H9 (cell line): ENCODE measurements around the gene EFEMP1. TPM values are rescaled to one million over a fixed set of nuclear protein-coding genes. Genes with fewer than 3 reads are reported as not detected.

Source experiments
- DNase-seq: peaks from one replicate; pipeline ENCODE4 v3.0.0-alpha.2; 2017
- H2AFZ ChIP-seq: one replicate; pipeline ENCODE4 v1.6.1; 2013; ENCODE audit warnings: mild to moderate bottlenecking, low read length, control low read depth, moderate library complexity
- H2AK5ac ChIP-seq: 2 replicates; pipeline ENCODE4 v1.6.1; 2013; ENCODE audit warnings: low read length, control low read depth, mixed read lengths; ENCODE audit not compliant: insufficient read length
- H2BK120ac ChIP-seq: one replicate; pipeline ENCODE4 v1.6.1; 2013; ENCODE audit warnings: low read depth, mild to moderate bottlenecking, low read length, control low read depth, inconsistent platforms; ENCODE audit not compliant: poor library complexity, severe bottlenecking
- H2BK12ac ChIP-seq: 2 replicates; pipeline ENCODE4 v1.6.1; 2013; ENCODE audit warnings: low read length, control low read depth, mixed read lengths, low read depth; ENCODE audit not compliant: insufficient read length
- H2BK15ac ChIP-seq: 2 replicates; pipeline ENCODE4 v1.6.1; 2013; ENCODE audit warnings: low read depth, low read length, control low read depth
- H2BK20ac ChIP-seq: one replicate; pipeline ENCODE4 v1.6.1; 2013; ENCODE audit warnings: low read depth, mild to moderate bottlenecking, low read length, control low read depth, inconsistent platforms; ENCODE audit not compliant: poor library complexity, severe bottlenecking
- H2BK5ac ChIP-seq: 2 replicates; pipeline ENCODE4 v1.6.1; 2013; ENCODE audit warnings: low read length, control low read depth, mixed read lengths; ENCODE audit not compliant: insufficient read length
- H3K14ac ChIP-seq: 2 replicates; pipeline ENCODE4 v1.6.1; 2013; ENCODE audit warnings: low read length, control low read depth; ENCODE audit not compliant: insufficient read depth
- H3K18ac ChIP-seq: 2 replicates; pipeline ENCODE4 v1.6.1; 2013; ENCODE audit warnings: low read depth, mild to moderate bottlenecking, mixed read lengths, low read length, control low read depth; ENCODE audit not compliant: insufficient read length
- H3K23ac ChIP-seq: 2 replicates; pipeline ENCODE4 v1.6.1; 2013; ENCODE audit warnings: low read length, control low read depth, mixed read lengths, low read depth; ENCODE audit not compliant: insufficient read length
- H3K23me2 ChIP-seq: 2 replicates; pipeline ENCODE4 v1.6.1; 2013; ENCODE audit warnings: low read depth, mild to moderate bottlenecking, mixed read lengths, low read length, control low read depth; ENCODE audit not compliant: insufficient read length, poor library complexity, severe bottlenecking
- H3K27ac ChIP-seq: 2 replicates; pipeline ENCODE4 v1.5.1; 2013; ENCODE audit warnings: low read length, control low read depth, mixed read lengths, low read depth; ENCODE audit not compliant: insufficient read length
- H3K27me3 ChIP-seq: 2 replicates; pipeline ENCODE4 v1.6.1; 2013; ENCODE audit warnings: low read length, control low read depth, inconsistent platforms; ENCODE audit not compliant: insufficient read depth
- H3K4ac ChIP-seq: 2 replicates; pipeline ENCODE4 v1.6.1; 2013; ENCODE audit warnings: low read depth, mild to moderate bottlenecking, control low read depth, inconsistent platforms, low read length, moderate library complexity
- H3K4me1 ChIP-seq: 2 replicates; pipeline ENCODE4 v1.6.1; 2013; ENCODE audit warnings: low read length, control low read depth, inconsistent platforms; ENCODE audit not compliant: insufficient read depth
- H3K4me2 ChIP-seq: 2 replicates; pipeline ENCODE4 v1.6.1; 2013; ENCODE audit warnings: low read length, control low read depth, mixed read lengths; ENCODE audit not compliant: insufficient read length, insufficient read depth
- H3K56ac ChIP-seq: 2 replicates; pipeline ENCODE4 v1.6.1; 2013; ENCODE audit warnings: low read depth, mild to moderate bottlenecking, mixed read lengths, low read length, control low read depth; ENCODE audit not compliant: insufficient read length
- H3K79me1 ChIP-seq: 2 replicates; pipeline ENCODE4 v1.6.1; 2013; ENCODE audit warnings: low read depth, mild to moderate bottlenecking, moderate library complexity, low read length, control low read depth, inconsistent platforms; ENCODE audit not compliant: insufficient read depth, poor library complexity, severe bottlenecking
- H3K79me2 ChIP-seq: 2 replicates; pipeline ENCODE4 v1.6.1; 2013; ENCODE audit warnings: low read length, control low read depth, inconsistent platforms; ENCODE audit not compliant: insufficient read depth
- H3K9ac ChIP-seq: 2 replicates; pipeline ENCODE4 v1.6.1; 2013; ENCODE audit warnings: low read length, control low read depth, mixed read lengths; ENCODE audit not compliant: insufficient read length; ENCODE audit errors: extremely low read depth
- H3K9me3 ChIP-seq: one replicate; pipeline ENCODE4 v1.6.1; 2013; ENCODE audit warnings: low read depth, low read length, inconsistent platforms; ENCODE audit not compliant: control insufficient read depth
- H3T11ph ChIP-seq: one replicate; pipeline ENCODE4 v1.6.1; 2013; ENCODE audit warnings: mild to moderate bottlenecking, low read length, control low read depth, inconsistent platforms
- H4K20me1 ChIP-seq: one replicate; pipeline ENCODE4 v1.6.1; 2013; ENCODE audit not compliant: control insufficient read depth, insufficient read length, insufficient read depth
- H4K5ac ChIP-seq: 2 replicates; pipeline ENCODE4 v1.6.1; 2013; ENCODE audit warnings: low read depth, mild to moderate bottlenecking, mixed read lengths, low read length, control low read depth; ENCODE audit not compliant: insufficient read length
- H4K8ac ChIP-seq: replicated peaks from 2 replicates; pipeline ENCODE4 v1.6.1; 2013; ENCODE audit warnings: low read length, control low read depth, mixed read lengths, low read depth; ENCODE audit not compliant: insufficient read length
- H4K91ac ChIP-seq: 2 replicates; pipeline ENCODE4 v1.6.1; 2013; ENCODE audit warnings: low read depth, mild to moderate bottlenecking, moderate library complexity, mixed read lengths, low read length, control low read depth; ENCODE audit not compliant: insufficient read length
- H3K27ac Mint-ChIP-seq, 3 experiments: 2 replicates in 2 of 3; 3 replicates in 1 of 3; pipeline ENCODE4 v1.8.0; 2020 to 2021; ENCODE audit warnings: mixed read lengths in 3 of 3, mild to moderate bottlenecking in 1 of 3, moderate library complexity in 1 of 3
- H3K27me3 Mint-ChIP-seq: 2 replicates; pipeline ENCODE4 v1.8.0; 2021; ENCODE audit warnings: low read depth, mild to moderate bottlenecking, moderate library complexity, mixed read lengths
- H3K36me3 Mint-ChIP-seq, 3 experiments: 2 replicates in 2 of 3; 3 replicates in 1 of 3; pipeline ENCODE4 v1.8.0; 2020 to 2021; ENCODE audit warnings: low read depth in 3 of 3, mixed read lengths in 3 of 3; ENCODE audit not compliant: insufficient read depth in 1 of 3
- H3K4me1 Mint-ChIP-seq, 2 experiments: 2 replicates each; pipeline ENCODE4 v1.8.0; 2020; ENCODE audit warnings: mixed read lengths in 2 of 2
- H3K4me3 Mint-ChIP-seq, 2 experiments: 2 replicates in 1 of 2; 3 replicates in 1 of 2; pipeline ENCODE4 v1.8.0; 2020 to 2021; ENCODE audit warnings: mild to moderate bottlenecking in 2 of 2, mixed read lengths in 2 of 2, moderate library complexity in 1 of 2
- H3K9me3 Mint-ChIP-seq, 2 experiments: 2 replicates in 1 of 2; 3 replicates in 1 of 2; pipeline ENCODE4 v1.8.0; 2020; ENCODE audit warnings: mild to moderate bottlenecking in 2 of 2, mixed read lengths in 2 of 2, moderate library complexity in 1 of 2
- CTCF ChIP-seq: fragments of 200-600 bp; sonication (generic); conservative IDR thresholded peaks from 3 replicates; pipeline ENCODE4 v1.8.0; 2021; ENCODE audit warnings: antibody characterized with exemption, mild to moderate bottlenecking
- WGBS: extraction: QIAGEN DNeasy Blood & Tissue Kit; methylation state at CpG from one replicate; pipeline ENCODE4 v1.1.7; 2013; ENCODE audit warnings: missing lambda C conversion rate, low lambda C conversion rate, mixed read lengths; ENCODE audit not compliant: insufficient read length; ENCODE audit errors: extremely low coverage; 5-methylcytosine and 5-hydroxymethylcytosine counted together
- total RNA-seq: library from RNA; stranded (reverse); gene quantifications from 2 replicates; pipeline ENCODE4 v1.2.1, GENCODE V29; 2021

Gene EFEMP1
- total RNA-seq, 1 experiment from 2014 or later = 3.5 TPM

- WGBS = no CpG with 5 or more reads among the region's 2 CpGs
- H3K27ac ChIP-seq = no peak overlapping the region
- no peaks in the 10 kb centered on the region for H3K4me1 ChIP-seq
- H3T11ph ChIP-seq = no peak overlapping the region
- H2BK5ac ChIP-seq = no peak overlapping the region
- no peak overlapping the region for H2AK5ac ChIP-seq
- no peaks in the 10 kb centered on the region for H3K36me3 Mint-ChIP-seq
- H3K23me2 ChIP-seq = no peaks in the 10 kb centered on the region
- H3K4me2 ChIP-seq = no peak overlapping the region
- H4K8ac ChIP-seq = no peak overlapping the region
- no peak overlapping the region for H3K9ac ChIP-seq
- no peak overlapping the region for H3K23ac ChIP-seq
- no peaks in the 10 kb centered on the region for H3K4me1 Mint-ChIP-seq
- H2BK15ac ChIP-seq = no peak overlapping the region
- H3K14ac ChIP-seq = no peak overlapping the region
- TF ChIP-seq CTCF = no peak
- H3K4me3 Mint-ChIP-seq = no peak overlapping the region
- H3K27ac Mint-ChIP-seq = no peak overlapping the region
- H2BK12ac ChIP-seq = no peak overlapping the region
- H2AFZ ChIP-seq = no peak overlapping the region
- no peak overlapping the region for H4K5ac ChIP-seq
- DNase-seq = no peak
- H2BK120ac ChIP-seq = no peak overlapping the region
- no peak overlapping the region for H3K18ac ChIP-seq
- H3K79me1 ChIP-seq = no peaks in the 10 kb centered on the region
- H2BK20ac ChIP-seq = no peak overlapping the region
- no peaks in the 10 kb centered on the region for H3K9me3 ChIP-seq
- H3K56ac ChIP-seq = no peak overlapping the region
- no peaks in the 10 kb centered on the region for H3K9me3 Mint-ChIP-seq
- no peaks in the 10 kb centered on the region for H4K20me1 ChIP-seq
- H3K27me3 Mint-ChIP-seq = no peaks in the 10 kb centered on the region
- no peaks in the 10 kb centered on the region for H3K79me2 ChIP-seq
- no peak overlapping the region for H3K4ac ChIP-seq
- no peaks in the 10 kb centered on the region for H3K27me3 ChIP-seq
- no peak overlapping the region for H4K91ac ChIP-seq
Measured at GRCh38 chr2:55894720-55895119, 28.9 kb downstream of the EFEMP1 start.
